Osteoblast (primary cell): ENCODE data around the gene HMGB3. TPM values are rescaled to one million over a fixed set of nuclear protein-coding genes. Genes with fewer than 3 reads are reported as not detected.

Source experiments
- DNase-seq: peaks from one replicate; pipeline ENCODE4 v3.0.0; 2011; ENCODE audit warnings: low spot score, mixed read lengths; ENCODE audit not compliant: insufficient read length; ENCODE audit errors: missing footprints
- H2AFZ ChIP-seq: 2 replicates; pipeline ENCODE4 v1.6.0; 2011; ENCODE audit warnings: mild to moderate bottlenecking, low read length
- H3K27ac ChIP-seq: 2 replicates; pipeline ENCODE4 v1.5.1; 2011; ENCODE audit warnings: mild to moderate bottlenecking, low read depth, low read length, moderate library complexity
- H3K27me3 ChIP-seq: 2 replicates; pipeline ENCODE4 v1.6.0; 2012; ENCODE audit warnings: mild to moderate bottlenecking, control low read depth, inconsistent platforms, low read length, moderate library complexity; ENCODE audit not compliant: insufficient read depth
- H3K36me3 ChIP-seq: 2 replicates; pipeline ENCODE4 v1.5.1; 2011; ENCODE audit warnings: mild to moderate bottlenecking, low read length, control low read depth, moderate library complexity; ENCODE audit not compliant: insufficient read depth
- H3K4me1 ChIP-seq: 2 replicates; pipeline ENCODE4 v1.5.1; 2011; ENCODE audit warnings: mild to moderate bottlenecking, low read length, control low read depth, moderate library complexity; ENCODE audit not compliant: insufficient read depth
- H3K4me2 ChIP-seq: 2 replicates; pipeline ENCODE4 v1.6.0; 2011; ENCODE audit warnings: mild to moderate bottlenecking, low read length; ENCODE audit not compliant: insufficient read depth
- H3K4me3 ChIP-seq: fragments of 200-600 bp; sonication (generic); 3 replicates; pipeline ENCODE4 v1.5.1; 2012; ENCODE audit warnings: mild to moderate bottlenecking, low read length, inconsistent platforms; ENCODE audit not compliant: insufficient read depth
- H3K79me2 ChIP-seq: 2 replicates; pipeline ENCODE4 v1.6.0; 2012; ENCODE audit warnings: mild to moderate bottlenecking, low read length, control low read depth, inconsistent platforms; ENCODE audit not compliant: insufficient read depth
- H3K9me3 ChIP-seq: 2 replicates; pipeline ENCODE4 v1.5.1; 2011; ENCODE audit warnings: low read depth, low read length, control low read depth
- H4K20me1 ChIP-seq: 2 replicates; pipeline ENCODE4 v1.6.0; 2012; ENCODE audit warnings: mild to moderate bottlenecking, low read length, control low read depth; ENCODE audit not compliant: insufficient read depth
- total RNA-seq: library from RNA; depleted of rRNA; stranded (reverse); fragments of >200 nt; gene quantifications from 2 replicates; pipeline ENCODE4 v1.2.3, GENCODE V29; 2012
- TF ChIP-seq, protein P1 (sequence below): IDR thresholded peaks from 2 replicates; pipeline ENCODE4 v1.5.1; 2011; ENCODE audit warnings: mild to moderate bottlenecking, low read depth, low read length, moderate library complexity; ENCODE audit errors: extremely low read depth

Gene HMGB3
- total RNA-seq, 1 donor = 10.5 TPM

DNA sequence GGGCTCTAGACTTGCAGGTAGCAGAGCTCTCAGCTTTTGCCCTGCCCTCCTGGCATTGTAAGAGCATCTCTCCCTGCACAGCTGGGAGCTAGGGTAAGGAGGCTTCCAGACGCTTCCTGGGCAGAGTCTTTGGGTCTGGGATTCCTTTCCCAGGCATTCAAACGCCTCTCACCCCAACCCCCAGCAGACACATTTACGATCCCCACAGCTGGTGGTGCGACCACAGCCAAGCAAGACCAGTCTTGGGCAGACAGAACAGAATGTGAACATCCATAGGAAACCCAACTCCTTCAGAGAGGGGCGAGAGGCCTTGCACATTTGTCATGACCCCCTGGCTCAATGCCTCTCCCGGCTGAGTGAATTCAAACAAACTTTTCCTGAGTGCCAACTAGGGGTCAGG, 46.6 kb upstream of the HMGB3 start:
- no peak for DNase-seq
- Histone ChIP-seq H4K20me1 (no peaks in the 10 kb centered on the region), H3K79me2 (no peaks in the 10 kb centered on the region), H3K4me2 (no peak overlapping the region), H3K27ac (no peak overlapping the region), H3K4me3 (no peak overlapping the region), H3K27me3 (no peaks in the 10 kb centered on the region), H3K4me1 (peaks cover 10% of the 10 kb centered on the region), H3K36me3 (no peaks in the 10 kb centered on the region), H2AFZ (no peak overlapping the region), H3K9me3 (no peaks in the 10 kb centered on the region)
- TF ChIP-seq, protein P1, sequence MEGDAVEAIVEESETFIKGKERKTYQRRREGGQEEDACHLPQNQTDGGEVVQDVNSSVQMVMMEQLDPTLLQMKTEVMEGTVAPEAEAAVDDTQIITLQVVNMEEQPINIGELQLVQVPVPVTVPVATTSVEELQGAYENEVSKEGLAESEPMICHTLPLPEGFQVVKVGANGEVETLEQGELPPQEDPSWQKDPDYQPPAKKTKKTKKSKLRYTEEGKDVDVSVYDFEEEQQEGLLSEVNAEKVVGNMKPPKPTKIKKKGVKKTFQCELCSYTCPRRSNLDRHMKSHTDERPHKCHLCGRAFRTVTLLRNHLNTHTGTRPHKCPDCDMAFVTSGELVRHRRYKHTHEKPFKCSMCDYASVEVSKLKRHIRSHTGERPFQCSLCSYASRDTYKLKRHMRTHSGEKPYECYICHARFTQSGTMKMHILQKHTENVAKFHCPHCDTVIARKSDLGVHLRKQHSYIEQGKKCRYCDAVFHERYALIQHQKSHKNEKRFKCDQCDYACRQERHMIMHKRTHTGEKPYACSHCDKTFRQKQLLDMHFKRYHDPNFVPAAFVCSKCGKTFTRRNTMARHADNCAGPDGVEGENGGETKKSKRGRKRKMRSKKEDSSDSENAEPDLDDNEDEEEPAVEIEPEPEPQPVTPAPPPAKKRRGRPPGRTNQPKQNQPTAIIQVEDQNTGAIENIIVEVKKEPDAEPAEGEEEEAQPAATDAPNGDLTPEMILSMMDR = no peak

DNA sequence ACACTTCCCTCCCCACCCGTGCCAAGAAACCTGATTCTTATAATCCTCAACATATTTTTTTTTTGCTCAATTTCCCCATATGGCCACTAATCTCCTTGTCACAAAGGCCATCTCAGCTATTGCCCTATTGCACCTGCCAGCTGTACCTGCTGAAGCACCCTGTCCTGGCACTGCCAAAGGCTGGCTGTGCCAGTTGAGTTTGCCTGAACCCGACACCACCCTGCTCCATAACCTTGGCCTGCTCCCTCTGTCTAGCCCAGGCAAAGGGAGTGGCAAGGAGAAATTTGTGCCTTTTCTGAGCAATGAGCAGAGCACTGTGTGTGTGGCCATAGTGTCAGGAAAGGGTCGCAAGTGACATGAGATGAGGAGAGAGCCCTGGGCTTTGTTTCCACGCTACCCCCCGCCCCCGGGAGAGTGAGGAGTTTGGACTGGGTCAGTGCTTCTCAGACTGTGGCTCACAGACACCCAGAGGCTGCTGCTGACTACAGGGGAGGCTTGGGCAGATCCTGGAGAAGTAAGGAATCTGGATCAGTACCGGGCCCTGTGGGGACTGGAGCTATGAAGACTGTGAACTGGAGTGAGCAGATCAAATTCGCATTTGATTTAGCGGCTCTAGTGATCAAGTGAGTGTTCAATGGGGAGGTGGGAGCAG, 42.2 kb upstream of the HMGB3 start:
- no peak for DNase-seq
- TF ChIP-seq, protein P1 = no peak
- no peak overlapping the region for H3K4me2 ChIP-seq
- no peak overlapping the region for H3K27ac ChIP-seq
- H2AFZ ChIP-seq = no peak overlapping the region
- H4K20me1 ChIP-seq = no peaks in the 10 kb centered on the region
- no peak overlapping the region for H3K4me3 ChIP-seq
- no peaks in the 10 kb centered on the region for H3K79me2 ChIP-seq
- no peaks in the 10 kb centered on the region for H3K36me3 ChIP-seq
- H3K9me3 ChIP-seq = no peaks in the 10 kb centered on the region
- no peaks in the 10 kb centered on the region for H3K4me1 ChIP-seq
- no peaks in the 10 kb centered on the region for H3K27me3 ChIP-seq

GRCh38 chrX:150941580-150941979, 41.6 kb upstream of the HMGB3 start:
- Histone ChIP-seq H4K20me1 (no peaks in the 10 kb centered on the region), H3K79me2 (no peaks in the 10 kb centered on the region), H3K4me3 (no peak overlapping the region), H3K4me1 (no peaks in the 10 kb centered on the region), H2AFZ (no peak overlapping the region), H3K27me3 (no peaks in the 10 kb centered on the region), H3K36me3 (no peaks in the 10 kb centered on the region), H3K4me2 (no peak overlapping the region), H3K9me3 (no peaks in the 10 kb centered on the region), H3K27ac (no peak overlapping the region)
- TF ChIP-seq, protein P1 = no peak
- no peak for DNase-seq

GRCh38 chrX:150942942-150943594, 40.1 kb upstream of the HMGB3 start:
- no peak overlapping the region for H3K27ac ChIP-seq
- H2AFZ ChIP-seq = no peak overlapping the region
- no peaks in the 10 kb centered on the region for H3K4me1 ChIP-seq
- H4K20me1 ChIP-seq = no peaks in the 10 kb centered on the region
- no peaks in the 10 kb centered on the region for H3K79me2 ChIP-seq
- no peak for DNase-seq
- no peaks in the 10 kb centered on the region for H3K27me3 ChIP-seq
- H3K36me3 ChIP-seq = no peaks in the 10 kb centered on the region
- no peak overlapping the region for H3K4me3 ChIP-seq
- no peak overlapping the region for H3K4me2 ChIP-seq
- TF ChIP-seq, protein P1 = no peak
- no peaks in the 10 kb centered on the region for H3K9me3 ChIP-seq
